Liver (tissue), 3 donors: ENCODE data around the gene ADAMTS14.

Experiments used
- CTCF ChIP-seq: fragments of 150-350 bp; IDR thresholded peaks from 2 replicates; pipeline ENCODE4 v1.5.1; 2017; ENCODE audit warnings: improper control_type of control experiment, low read depth, low read length; ENCODE audit not compliant: missing input control
- GABPA ChIP-seq, 2 donors: IDR thresholded peaks in 1 of 2; conservative IDR thresholded peaks in 1 of 2; 2 replicates each; pipeline ENCODE4 v1.6.1; 2016; ENCODE audit warnings: antibody characterized with exemption in 2 of 2, mild to moderate bottlenecking in 1 of 2, moderate library complexity in 1 of 2
- MAX ChIP-seq: IDR thresholded peaks from 2 replicates; pipeline ENCODE4 v1.6.1; 2016; ENCODE audit warnings: antibody characterized with exemption
- RAD21 ChIP-seq, 2 donors: IDR thresholded peaks; 2 replicates each; pipeline ENCODE4 v1.6.1; 2016; ENCODE audit warnings: antibody characterized with exemption in 2 of 2, mild to moderate bottlenecking in 2 of 2
- SP1 ChIP-seq: IDR thresholded peaks from 2 replicates; pipeline ENCODE4 v1.6.1; 2018; ENCODE audit warnings: antibody characterized with exemption, mild to moderate bottlenecking
- TAF1 ChIP-seq: conservative IDR thresholded peaks from 2 replicates; pipeline ENCODE4 v1.6.1; 2016; ENCODE audit warnings: antibody characterized with exemption, mild to moderate bottlenecking
- TF ChIP-seq, protein P1 (sequence below): IDR thresholded peaks from 2 replicates; pipeline ENCODE4 v1.6.1; 2016; ENCODE audit warnings: antibody characterized with exemption, mild to moderate bottlenecking
- TF ChIP-seq, protein P2 (sequence below): IDR thresholded peaks from 2 replicates; pipeline ENCODE4 v1.6.1; 2016; ENCODE audit warnings: antibody characterized with exemption
- donor health status: healthy.
- donor health status: healthy.

DNA sequence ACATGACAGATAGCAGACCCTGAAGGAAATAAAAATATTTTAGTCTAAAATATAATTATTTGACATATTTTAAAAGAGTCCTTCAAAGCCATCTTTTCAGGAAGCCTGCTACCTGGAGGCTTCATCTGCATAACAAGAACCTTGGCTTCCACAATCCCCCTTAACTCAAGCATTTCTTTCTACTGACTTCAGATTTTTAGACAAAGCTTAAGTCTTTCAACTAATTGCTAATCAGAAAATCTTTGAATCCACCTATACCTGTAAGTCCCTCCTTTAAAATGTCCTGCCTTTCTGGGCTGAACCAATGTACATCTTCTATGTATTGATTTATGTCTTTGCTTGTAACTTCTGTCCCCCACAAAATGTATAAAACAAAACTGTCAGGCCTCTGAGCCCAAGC lies 46.2 kb upstream of the ADAMTS14 start:
- TF ChIP-seq CTCF (no peak), RAD21 (IDR thresholded peaks at IDR 0.05) (no peak), GABPA (IDR thresholded peaks at IDR 0.05 in 1 of 2, conservative IDR thresholded peaks at IDR 0.05 in 1 of 2) (no peak), MAX (no peak), TAF1 (no peak), SP1 (no peak)
- TF ChIP-seq, protein P1, sequence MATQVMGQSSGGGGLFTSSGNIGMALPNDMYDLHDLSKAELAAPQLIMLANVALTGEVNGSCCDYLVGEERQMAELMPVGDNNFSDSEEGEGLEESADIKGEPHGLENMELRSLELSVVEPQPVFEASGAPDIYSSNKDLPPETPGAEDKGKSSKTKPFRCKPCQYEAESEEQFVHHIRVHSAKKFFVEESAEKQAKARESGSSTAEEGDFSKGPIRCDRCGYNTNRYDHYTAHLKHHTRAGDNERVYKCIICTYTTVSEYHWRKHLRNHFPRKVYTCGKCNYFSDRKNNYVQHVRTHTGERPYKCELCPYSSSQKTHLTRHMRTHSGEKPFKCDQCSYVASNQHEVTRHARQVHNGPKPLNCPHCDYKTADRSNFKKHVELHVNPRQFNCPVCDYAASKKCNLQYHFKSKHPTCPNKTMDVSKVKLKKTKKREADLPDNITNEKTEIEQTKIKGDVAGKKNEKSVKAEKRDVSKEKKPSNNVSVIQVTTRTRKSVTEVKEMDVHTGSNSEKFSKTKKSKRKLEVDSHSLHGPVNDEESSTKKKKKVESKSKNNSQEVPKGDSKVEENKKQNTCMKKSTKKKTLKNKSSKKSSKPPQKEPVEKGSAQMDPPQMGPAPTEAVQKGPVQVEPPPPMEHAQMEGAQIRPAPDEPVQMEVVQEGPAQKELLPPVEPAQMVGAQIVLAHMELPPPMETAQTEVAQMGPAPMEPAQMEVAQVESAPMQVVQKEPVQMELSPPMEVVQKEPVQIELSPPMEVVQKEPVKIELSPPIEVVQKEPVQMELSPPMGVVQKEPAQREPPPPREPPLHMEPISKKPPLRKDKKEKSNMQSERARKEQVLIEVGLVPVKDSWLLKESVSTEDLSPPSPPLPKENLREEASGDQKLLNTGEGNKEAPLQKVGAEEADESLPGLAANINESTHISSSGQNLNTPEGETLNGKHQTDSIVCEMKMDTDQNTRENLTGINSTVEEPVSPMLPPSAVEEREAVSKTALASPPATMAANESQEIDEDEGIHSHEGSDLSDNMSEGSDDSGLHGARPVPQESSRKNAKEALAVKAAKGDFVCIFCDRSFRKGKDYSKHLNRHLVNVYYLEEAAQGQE: no peak
- TF ChIP-seq, protein P2, sequence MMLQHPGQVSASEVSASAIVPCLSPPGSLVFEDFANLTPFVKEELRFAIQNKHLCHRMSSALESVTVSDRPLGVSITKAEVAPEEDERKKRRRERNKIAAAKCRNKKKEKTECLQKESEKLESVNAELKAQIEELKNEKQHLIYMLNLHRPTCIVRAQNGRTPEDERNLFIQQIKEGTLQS: no peak
